GM18519 (cell line): Measurements from ENCODE around the gene IKZF1.

ENCODE experiments used
- ATAC-seq: cut with Tn5 transposase; IDR thresholded peaks from one replicate; pipeline ENCODE4 v1.9.1; 2021; ENCODE audit warnings: mild to moderate bottlenecking, moderate library complexity; ENCODE audit not compliant: unreplicated experiment, low FRiP score

Gene IKZF1

GRCh38 chr7:50304129-50304910, at the start of gene IKZF1:
Gene IKZF1 (plus strand): TSS chr7:50304716. CDS start chr7:50319062, 14,346 bp downstream.
- no peak for ATAC-seq

DNA sequence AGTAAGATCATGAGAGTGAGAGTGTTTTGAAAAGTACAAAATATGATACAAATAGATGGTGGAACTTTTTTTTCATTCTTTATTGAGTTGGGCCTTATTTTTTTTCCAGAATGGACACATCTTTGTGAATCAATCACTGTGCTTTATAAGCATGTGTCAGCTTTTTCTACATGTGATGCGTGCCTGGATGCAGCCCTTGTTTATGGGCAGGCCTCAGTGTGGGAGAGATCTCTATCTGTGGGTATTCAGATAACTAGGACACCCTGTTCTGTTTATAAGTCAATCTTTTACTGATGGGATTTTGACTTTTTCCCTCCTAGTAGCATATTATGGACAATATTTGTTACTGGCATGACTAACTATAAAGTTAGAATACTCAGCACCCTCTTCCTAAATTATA, 42.9 kb upstream of the IKZF1 start:
- no peak for ATAC-seq

DNA sequence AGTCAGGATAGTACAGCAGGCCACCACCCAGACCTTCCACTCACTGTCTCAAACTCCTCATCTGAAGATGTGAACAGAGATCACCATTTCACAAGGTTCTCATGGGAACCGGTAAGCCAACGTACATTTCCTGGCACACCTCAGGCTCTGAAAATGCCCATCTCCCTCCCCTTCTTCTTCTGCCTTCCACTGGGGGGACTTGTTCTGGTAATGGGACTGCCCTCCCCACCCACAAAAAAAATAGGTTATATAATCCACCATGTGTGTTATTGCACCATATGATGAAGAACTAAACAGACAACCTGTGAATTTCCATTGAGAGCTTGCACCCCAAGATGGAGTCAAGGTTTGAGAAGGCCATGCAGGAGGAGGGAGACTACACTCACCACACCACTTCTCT, 42.1 kb upstream of the IKZF1 start:
- peak; percentile 2 for ATAC-seq

DNA sequence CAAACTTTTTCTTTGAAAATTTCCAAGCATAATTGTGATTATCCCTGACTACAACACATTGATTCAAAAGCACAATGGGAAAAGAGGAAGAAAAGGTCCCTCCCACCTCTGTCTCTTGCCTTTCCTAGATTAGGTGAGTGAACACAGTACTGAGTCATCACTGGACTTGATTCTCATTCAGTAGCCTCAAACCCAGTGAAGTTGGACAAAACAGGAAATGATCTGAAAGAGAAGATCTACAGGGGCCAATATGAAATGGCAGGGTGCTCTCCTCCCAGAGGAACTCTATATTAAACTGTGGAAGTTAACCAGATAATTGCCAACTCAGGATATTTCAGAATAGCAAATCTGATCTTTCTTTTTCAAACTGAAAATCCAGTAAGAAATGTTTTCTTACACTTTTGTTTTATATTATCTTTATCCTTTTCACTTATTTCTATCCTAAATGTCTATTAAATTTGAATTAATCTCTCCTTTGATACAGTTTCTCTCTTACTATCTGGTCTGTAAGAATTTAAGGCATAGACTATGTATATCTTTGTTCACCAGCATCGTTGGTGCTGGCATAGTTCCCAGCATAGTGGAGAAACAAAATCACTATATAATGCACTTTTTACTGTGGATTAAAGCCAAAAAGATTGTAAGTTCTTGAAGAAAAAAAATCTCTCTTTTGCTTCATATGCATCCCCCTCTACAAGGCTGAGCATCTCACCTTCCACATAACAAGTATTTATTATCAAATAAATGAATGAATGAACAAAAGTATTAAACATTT, 41.4 kb upstream of the IKZF1 start:
- ATAC-seq = peak; percentile 63

DNA sequence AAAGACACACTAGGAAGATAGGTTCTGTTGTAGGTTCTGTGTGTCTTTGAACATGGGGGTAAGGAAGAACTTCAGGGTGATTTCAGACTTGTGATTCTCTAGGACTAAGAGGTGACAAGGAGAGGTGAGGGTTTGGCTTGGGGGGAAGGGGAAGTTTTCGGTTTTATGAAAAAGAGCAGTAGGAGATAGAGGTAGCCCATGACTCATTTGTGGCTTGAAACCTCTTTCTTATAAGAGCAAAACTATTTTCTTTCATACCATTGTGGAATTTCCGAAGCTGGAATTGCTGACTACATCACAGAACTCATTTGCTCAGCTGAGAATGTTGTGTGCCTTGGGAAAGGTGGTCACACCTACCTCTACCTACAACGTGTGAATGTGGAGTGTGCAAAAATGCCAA, 39.6 kb upstream of the IKZF1 start:
- no peak for ATAC-seq

- no peak for ATAC-seq
Measured at GRCh38 chr7:50265968-50266634, 38.4 kb upstream of the IKZF1 start.

DNA sequence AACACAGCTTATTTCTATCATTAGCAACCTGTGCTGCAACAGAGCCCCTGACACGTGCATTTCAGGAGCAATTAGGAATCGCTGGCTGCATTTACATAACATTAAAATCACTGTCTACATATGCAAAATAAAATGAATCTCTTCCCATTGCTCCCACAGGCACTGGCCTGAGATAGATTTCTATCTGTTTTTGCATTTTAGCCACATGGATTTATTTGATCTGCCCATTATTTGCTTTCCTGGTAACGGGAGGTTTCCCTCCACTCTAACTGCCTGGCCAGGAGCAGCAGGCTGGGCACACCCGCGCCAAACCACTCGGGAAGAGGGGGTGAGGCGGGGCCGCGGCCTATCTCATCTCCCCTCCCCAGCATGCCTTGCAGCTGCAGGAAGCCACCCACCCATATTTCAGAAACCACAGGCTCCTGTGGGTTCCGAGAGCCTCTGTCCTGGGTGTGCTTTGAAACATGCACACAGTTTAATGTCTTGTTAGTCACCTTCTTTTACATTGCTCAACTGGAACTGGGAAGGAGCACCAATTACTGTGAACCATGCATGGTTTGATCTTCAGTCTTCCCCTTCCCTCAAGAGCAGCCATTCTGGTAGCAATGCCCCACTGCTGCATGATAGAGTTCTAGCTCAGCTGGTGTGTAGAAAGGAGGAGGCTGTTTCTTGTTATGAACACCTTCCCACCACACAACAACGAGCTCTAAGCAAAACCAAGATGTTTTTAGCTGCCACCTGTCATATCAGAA, 37.7 kb upstream of the IKZF1 start:
- peak; percentile 36 for ATAC-seq

DNA sequence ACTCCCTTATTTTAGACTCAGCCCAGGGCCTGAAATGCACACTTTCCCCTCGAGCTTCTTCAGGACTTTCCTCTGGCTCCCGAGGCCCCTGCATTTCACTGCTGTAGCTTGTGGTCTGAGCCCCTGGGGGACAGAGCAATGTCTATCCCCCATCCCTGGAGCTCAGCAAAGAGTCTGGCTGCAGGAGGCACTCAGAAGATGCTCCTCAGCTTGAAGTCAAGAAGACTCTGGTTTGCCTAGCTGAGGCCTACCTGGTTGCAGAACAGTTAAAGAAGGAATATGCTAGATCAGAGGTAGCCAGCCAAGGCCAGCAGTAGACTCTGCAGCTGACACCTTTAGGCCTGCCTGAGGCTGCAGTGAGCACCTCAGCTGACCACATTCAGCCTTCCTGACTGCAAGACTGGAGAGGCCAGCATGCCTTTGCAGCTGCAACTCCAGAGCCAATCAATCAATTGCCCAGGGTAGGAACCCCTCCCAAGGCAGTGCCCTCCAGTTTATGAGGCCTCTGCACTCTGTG, 36.9 kb upstream of the IKZF1 start:
- ATAC-seq = no peak

GRCh38 chr7:50268223-50268622, 36.3 kb upstream of the IKZF1 start:
- ATAC-seq = peak; percentile 25

- no peak for ATAC-seq
Measured at GRCh38 chr7:50268990-50269389, 35.5 kb upstream of the IKZF1 start.

GRCh38 chr7:50270531-50271018, 33.9 kb upstream of the IKZF1 start:
- no peak for ATAC-seq

GRCh38 chr7:50272808-50273207, 31.7 kb upstream of the IKZF1 start:
- no peak for ATAC-seq

- no peak for ATAC-seq
Measured at GRCh38 chr7:50273301-50273700, 31.2 kb upstream of the IKZF1 start.

GRCh38 chr7:50273870-50274269, 30.6 kb upstream of the IKZF1 start:
- no peak for ATAC-seq

GRCh38 chr7:50274361-50274760, 30.2 kb upstream of the IKZF1 start:
- ATAC-seq = no peak

DNA sequence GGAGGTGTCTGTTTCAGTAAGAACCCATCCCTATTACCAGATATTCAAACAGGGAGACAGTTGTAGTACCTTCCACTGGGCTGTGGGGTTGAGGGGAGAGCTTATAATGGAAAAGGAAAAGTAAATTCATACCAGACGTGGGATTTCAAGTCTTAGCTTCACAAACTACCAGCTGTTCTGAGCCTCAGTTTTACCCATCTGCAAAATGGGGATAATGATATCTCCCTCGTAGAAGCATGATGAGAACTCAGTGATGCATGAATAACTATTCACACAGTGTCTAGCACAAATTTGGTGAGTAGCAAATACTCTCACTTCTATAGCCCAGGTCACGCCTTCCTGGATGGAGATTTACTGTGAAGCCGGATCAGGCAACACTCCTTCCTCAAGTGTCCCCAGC, 29.1 kb upstream of the IKZF1 start:
- no peak for ATAC-seq

- no peak for ATAC-seq
Measured at GRCh38 chr7:50276483-50276882, 28.0 kb upstream of the IKZF1 start.

DNA sequence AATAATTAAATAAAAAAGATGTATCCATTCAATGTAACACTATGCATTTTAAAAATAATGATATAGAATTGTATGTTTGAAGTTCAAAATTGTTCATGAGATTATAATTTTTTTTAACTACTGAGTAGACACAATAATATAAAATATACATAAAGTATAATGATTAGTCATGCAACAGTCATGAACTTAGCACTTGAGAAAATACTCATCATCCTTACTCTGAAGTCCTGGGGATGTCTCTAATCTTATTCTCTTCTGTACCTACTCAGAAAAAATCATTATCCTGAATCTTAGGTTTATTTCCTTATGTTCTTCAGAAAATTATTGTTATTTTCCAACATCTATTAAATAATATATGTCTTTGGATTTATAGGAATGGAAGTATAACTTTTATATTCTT, 26.4 kb upstream of the IKZF1 start:
- no peak for ATAC-seq

- ATAC-seq = peak; percentile 95
Measured at GRCh38 chr7:50281680-50282445, 22.7 kb upstream of the IKZF1 start.
